NCI-H446 treated with DMSO at 0.1 percent for 48 hours (cell line): Measurements from ENCODE around the gene FREY1.

Source experiments
- DNase-seq: peaks from one replicate; lab custom pipeline; 2025; lab: John Stamatoyannopoulos, UW

FREY1 gene

GRCh38 chr11:45870706-45871105, 36.4 kb downstream of the FREY1 start:
- no peak for DNase-seq

GRCh38 chr11:45869551-45869950, 37.5 kb downstream of the FREY1 start:
- no peak for DNase-seq

GRCh38 chr11:45864041-45864440, 43.0 kb downstream of the FREY1 start:
- DNase-seq = no peak

GRCh38 chr11:45860764-45861510, 46.1 kb downstream of the FREY1 start:
- no peak for DNase-seq

- DNase-seq = no peak
Observed at GRCh38 chr11:45860348-45860747, 46.7 kb downstream of the FREY1 start.

- DNase-seq = peak; percentile 87
Observed at GRCh38 chr11:45859661-45860140, 47.4 kb downstream of the FREY1 start.

- no peak for DNase-seq
Observed at GRCh38 chr11:45858751-45859398, 48.2 kb downstream of the FREY1 start.

- peak; percentile 25 for DNase-seq
Observed at GRCh38 chr11:45857961-45858474, 49.1 kb downstream of the FREY1 start.
